Activated effector memory CD4-positive, alpha-beta T cell treated with anti-CD3 and anti-CD28 coated beads, Interleukin-2, amount 50 U/mL, for 16 hours (primary cell): ENCODE measurements around the gene JUND.

Experiments
- DNase-seq: peaks from one replicate; pipeline ENCODE4 v3.0.0-alpha.2; 2020

The JUND gene

GRCh38 chr19:18289471-18290301 lies 8.3 kb upstream of the JUND start:
- no peak for DNase-seq

GRCh38 chr19:18287836-18288772 lies 6.7 kb upstream of the JUND start:
- DNase-seq, result no peak

GRCh38 chr19:18286973-18287635 lies 5.7 kb upstream of the JUND start:
- DNase-seq, result no peak

DNA sequence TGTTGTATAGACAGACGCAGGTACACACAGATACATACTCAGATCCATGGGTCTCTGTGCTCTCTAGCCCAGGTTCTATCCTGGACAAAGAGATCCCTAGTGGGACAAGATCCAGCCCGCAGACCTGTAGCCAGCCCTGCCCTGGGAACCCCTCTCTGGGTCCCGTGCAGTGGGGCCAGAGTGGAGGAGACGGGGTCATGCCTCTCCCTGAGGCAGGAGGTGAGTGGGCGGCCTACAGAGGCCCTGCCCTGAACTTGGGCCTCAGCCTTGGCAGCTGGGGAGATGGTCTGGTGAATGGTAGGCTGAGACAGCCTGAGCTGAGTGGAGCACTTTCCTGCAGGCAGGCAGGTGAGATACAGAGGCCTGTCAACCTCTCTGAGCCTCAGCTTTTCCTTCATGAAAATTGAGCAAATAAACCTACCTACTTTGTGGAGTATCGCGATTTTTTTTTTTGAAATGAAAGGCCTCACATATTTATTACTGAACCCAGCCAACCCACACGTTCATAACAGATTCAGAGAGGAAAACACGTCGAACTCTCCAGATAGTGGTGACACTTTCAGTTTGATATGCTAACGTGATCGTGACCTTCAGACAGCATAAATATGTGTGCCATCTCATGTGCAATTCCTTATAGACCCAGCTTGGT lies 3.4 kb upstream of the JUND start:
- DNase-seq, result peak; percentile 81

DNA sequence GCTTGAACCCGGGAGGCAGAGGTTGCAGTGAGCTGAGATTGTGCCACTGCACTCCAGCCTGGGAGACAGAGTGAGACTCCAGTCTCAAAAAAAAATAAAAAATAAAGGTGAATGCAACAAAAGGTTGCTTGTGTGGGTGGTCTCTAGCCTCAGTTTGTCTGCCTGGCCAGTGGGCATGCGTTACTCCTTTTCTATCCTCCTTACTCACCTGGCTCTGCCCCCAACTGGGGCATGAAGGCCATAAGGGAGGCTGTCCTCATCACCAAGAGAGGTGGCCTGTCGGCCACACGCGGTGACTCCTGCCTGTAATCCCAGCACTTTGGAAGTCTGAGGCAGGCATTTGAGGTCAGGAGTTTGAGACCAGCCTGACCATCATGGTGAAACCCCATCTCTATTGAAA lies 1.9 kb upstream of the JUND start:
- DNase-seq, result no peak

DNA sequence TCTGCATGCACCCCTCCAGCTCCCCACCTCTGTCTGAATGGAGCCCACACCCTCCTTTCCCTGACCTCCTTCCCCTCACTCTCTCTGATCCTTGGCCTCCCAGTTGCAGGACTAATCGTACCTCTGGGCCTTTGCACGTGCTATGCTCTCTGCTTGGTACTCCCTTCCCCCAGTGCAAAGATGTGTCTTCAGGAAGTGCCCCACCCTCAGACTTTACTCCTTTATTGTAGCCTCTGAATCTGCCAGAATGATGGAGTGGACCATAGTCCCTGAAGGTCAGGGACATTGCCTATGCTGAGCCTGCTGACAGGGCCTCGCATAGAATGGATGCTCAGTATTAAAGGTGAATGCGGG lies 1.3 kb upstream of the JUND start:
- no peak for DNase-seq

- peak; percentile 75 for DNase-seq
Measured at GRCh38 chr19:18282021-18282787, 782 bp upstream of the JUND start.

GRCh38 chr19:18280247-18281081 lies 958 bp downstream of the JUND start:
- peak; percentile 93 for DNase-seq

GRCh38 chr19:18279516-18280246 lies 1.7 kb downstream of the JUND start:
- DNase-seq, result peak; percentile 96

GRCh38 chr19:18279266-18279515 lies 2.2 kb downstream of the JUND start:
- DNase-seq, result no peak

GRCh38 chr19:18278521-18279265 lies 2.7 kb downstream of the JUND start:
- peak; percentile 83 for DNase-seq

DNA sequence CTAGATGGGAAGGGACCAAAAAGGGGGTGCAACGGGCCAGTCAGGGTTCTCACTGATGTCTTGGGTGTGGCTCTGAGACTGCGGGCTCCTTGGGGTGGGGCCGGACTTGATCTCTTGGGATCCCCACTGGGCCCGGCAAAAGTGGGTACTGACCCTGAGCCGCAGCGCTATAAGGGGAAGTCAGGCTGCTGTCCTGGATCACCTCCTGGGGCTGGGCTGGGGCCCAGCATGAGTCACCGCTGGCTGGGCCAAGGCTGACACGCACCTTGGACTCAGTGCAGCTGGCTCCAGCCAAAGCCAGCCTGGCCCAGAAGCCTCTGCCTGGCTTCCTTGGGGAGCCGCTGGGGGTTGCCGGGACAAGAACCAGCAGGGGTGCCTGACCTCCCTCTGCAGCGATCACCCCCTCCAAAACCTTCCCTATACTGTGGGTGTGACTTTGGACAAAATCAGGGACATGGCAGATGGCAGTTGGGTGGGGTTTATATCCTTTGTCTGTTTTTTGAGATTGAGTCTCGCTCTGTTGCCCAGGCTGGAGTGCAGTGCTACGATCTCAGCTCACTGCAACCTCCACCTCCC lies 6.6 kb downstream of the JUND start:
- no peak for DNase-seq

GRCh38 chr19:18274219-18274780 lies 7.1 kb downstream of the JUND start, which contains the start of gene IQCN:
Gene IQCN, minus strand, starts transcription at chr19:18274452. Its CDS starts 4,974 bp downstream, at chr19:18269478.
- no peak for DNase-seq

DNA sequence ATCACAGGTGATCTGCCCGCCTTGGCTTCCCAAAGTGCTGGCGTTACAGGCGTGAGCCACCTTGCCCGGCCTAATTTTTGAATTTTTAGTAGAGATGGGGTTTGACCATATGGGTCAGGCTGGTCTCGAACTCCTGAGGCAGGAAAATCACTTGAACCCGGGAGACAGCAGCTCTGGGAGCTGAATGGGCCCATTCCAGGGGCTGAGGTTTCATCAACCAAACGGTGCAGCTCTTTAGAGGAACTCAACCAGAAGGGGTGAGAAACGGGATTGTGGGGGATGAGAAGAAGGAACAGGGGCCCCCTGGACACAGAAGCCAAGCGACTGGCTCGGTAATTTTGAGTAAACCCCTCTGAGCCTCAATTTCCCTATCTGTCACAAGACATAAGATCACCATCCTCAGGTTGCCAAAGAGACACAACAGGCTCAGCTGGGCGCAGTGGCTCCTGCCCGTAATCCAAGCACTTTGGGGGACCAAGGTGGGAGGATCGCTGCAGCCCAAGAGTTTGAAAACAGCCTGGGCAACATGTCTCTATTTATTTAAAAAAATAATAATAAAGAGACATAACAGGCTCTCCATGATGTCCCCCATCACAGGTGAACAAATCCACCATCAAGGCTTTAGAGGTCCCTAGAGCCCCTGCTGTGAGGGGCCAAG lies 7.7 kb downstream of the JUND start:
- no peak for DNase-seq

GRCh38 chr19:18271433-18271841 lies 10.0 kb downstream of the JUND start:
- no peak for DNase-seq

DNA sequence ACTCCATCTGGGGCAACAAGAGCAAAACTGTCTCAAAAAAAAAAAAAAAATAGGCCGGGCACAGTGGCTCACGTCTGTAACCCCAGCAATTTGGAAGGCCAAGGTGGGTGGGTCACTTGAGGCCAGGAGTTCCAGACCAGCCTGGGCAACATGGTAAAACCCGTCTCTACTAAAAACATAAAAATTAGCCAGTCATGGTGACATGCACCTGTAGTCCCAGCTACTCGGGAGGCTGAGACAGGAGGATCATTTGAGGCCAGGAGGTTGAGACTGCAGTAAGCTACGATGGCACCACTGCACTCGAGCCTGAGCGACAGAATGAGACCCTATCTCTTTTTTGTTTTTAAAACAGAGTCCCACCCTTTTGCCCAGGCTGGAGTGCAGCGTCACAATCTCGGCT lies 11.1 kb downstream of the JUND start:
- DNase-seq, result no peak

GRCh38 chr19:18269070-18269723 lies 12.2 kb downstream of the JUND start:
- DNase-seq, result no peak
